Posterior vena cava (tissue), 2 donors: ENCODE results near the gene GNAT2. TPM values are rescaled to one million over a fixed set of nuclear protein-coding genes. Genes with fewer than 3 reads are reported as not detected.
A peak's percentile ranks its signal among the peaks of the same experiment; 100 is the strongest.
"Not testable (repeated sequence)": the region's sequence is repeated elsewhere in the genome, so short reads cannot be mapped to it uniquely, and the experiment has no call there.

Source experiments
- DNase-seq: peaks from one replicate; pipeline ENCODE4 v3.0.0-alpha.2; 2020; ENCODE audit warnings: low spot score
- intact Hi-C, 2 donors: fragments of 100-400 bp; cut with DNase I; formaldehyde crosslinking; loops; one replicate each; pipeline versions ENCODE4 v1.14.1 to v1.14.2; 2022 to 2023
- long read RNA-seq, 2 donors: library from polyadenylated mRNA; unstranded; transcript quantifications; one replicate each; pipeline ENCODE4 v2.0.0, GENCODE V29; 2020 to 2021
- total RNA-seq, 2 donors: library from RNA; stranded (reverse); fragmentation: NEBNext Ultra II Directional; extraction: Animal tissue kit (Norgen Biotek cat#: 25700); gene quantifications; one replicate each; pipeline ENCODE4 v1.2.1, GENCODE V29; 2021
- donor health status: DM: yes; HTN: yes; CAD: no.
- donor health status: DM: yes; HTN: yes; CAD: no.

Gene GNAT2
- not detected for total RNA-seq
- long read RNA-seq, donor 1, partial matches to known transcripts = 0 of 3 reads
- long read RNA-seq, donor 1, other reads (novel, unspliced or antisense) = 3 of 3 reads
- long read RNA-seq, donor 2, partial matches to known transcripts = 0 of 6 reads
- long read RNA-seq, donor 2, other reads (novel, unspliced or antisense) = 6 of 6 reads

DNA sequence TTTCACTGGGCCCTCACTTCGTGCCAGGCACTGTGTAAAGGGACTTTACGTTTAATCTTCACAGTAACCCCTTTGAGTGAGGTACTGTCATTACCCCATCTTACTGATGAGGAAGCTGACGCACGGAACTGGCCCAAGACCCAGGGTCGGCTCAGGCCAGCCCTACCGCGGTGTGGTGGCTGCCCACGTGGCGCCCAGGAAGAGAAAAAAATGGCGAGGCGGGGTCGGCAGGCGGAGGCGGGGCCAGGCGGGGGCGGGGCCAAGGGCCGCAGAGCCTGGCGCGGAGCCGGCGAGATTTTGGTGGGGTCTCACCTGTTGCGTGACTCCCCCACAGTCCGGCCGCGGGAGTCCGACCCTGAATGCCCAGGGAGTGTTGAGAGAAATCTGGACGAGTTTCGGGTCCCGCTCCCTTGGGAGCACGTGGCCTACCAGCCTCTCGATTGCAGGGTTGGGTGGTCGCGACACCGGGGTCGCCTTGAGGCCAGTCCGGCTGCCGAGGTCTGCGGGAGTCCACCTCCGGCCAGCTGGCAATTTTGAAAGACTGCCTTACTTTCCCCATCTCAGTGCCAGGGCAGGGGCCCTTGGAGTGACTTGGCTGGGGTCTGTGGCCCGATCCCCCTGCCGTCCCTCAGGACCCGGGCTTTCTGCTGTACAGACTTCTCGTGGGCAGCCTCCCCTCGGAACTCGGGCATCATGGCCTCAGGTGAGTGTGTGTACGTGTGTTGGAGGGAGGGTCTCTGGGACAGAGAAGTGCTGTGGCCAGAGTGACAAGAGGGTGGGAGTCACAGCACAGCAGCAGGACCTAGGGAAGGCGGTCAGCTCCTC lies at the start of gene GNAT2, which contains the start of gene AMPD2:
Gene GNAT2 (minus strand): TSS at position 41 of the 825 bp plus-strand sequence. CDS start 6,746 bp downstream, outside the sequence.
Gene AMPD2 (plus strand): TSS at position 262 of the 825 bp plus-strand sequence. CDS start 1,339 bp downstream, outside the sequence.
- intact Hi-C loops = loop anchor here in 1 of 2 donors (10.0 kb wide), 1 partner anchor 75 kb away; the partner anchor contains the start of gene GNAI3
- DNase-seq = peak; percentile 96

DNA sequence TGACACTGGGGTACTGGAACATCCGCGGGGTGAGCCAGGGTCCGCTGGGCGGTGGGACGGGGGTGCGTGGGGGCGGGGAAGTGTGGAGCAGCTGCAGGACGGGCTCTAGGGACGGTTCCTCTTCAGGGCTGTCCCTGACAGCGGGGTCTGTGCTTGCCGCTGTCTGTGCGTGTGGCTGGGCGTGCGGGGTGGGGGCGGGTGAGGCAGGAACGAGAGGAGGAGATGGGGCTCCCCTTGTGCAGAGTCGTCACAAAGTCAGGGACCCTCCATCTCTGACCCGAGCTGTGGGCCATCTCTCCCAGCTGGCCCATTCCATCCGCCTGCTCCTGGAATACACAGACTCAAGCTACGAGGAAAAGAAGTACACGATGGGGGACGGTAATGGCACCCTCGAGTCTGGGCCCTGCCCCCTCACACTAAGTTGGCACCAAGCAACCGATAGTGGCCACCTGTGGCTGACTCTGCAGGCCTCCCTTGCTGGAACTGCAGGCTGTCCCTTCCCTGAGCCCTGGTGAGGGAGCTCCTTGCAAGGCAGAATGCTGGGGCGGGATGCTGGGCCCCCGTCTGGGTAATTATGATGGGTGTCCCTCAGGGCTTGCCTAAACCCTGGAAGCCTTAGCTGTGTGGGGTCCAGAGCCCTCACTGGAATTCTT lies 48.8 kb upstream of the GNAT2 start:
- intact Hi-C loops = loop anchor here in 1 of 2 donors (10.0 kb wide), 1 partner anchor 47 kb away; the partner anchor contains the start of gene GSTM5
- no peak for DNase-seq

DNA sequence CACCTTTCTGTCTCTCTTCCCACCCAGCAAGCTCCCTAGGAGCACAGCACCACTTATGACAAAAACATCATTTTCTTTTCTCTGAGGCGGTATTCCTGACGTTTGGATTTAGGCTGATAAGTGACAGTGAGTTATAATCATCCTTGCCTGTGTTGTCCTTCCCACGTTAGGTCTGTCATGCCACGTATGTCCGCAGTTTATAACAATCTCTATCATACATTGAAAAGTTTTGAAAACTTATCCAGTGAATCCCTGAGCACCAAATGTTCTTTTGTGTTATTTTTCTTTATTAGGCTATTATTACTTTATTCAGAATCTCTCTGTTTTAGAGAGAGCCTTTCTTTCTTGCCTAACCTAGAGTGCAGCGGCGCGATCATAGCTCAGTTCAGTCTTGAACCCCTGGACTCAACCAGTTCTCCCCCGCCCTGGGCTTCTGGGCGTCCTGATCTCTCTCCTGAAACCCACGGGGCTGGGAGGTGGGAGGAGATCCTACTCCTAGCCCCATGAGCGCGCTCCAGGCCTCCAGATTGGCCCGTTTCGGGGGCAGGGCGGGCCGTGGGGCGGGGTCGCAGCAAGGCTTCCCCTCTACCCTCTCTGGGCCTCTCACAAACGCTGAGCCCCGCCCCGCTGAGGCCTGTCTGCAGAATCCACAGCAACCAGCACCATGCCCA lies 48.2 kb upstream of the GNAT2 start, which contains the start of gene GSTM2:
Gene GSTM2 (plus strand): TSS at position 606 of the 671 bp plus-strand sequence. CDS start 59 bp downstream, at position 665.
- peak; percentile 96 for DNase-seq
- intact Hi-C loops = loop anchor here in 1 of 2 donors (10.0 kb wide), 1 partner anchor 47 kb away; the partner anchor contains the start of gene GSTM5

GRCh38 chr1:109664671-109665070 lies 45.3 kb upstream of the GNAT2 start:
- intact Hi-C loops = loop anchor here in 1 of 2 donors (10.0 kb wide), 1 partner anchor 50 kb away; the partner anchor contains the start of gene GSTM5

GRCh38 chr1:109661391-109661790 lies 42.0 kb upstream of the GNAT2 start:
- DNase-seq = no peak
- intact Hi-C loops = loop anchor here in 1 of 2 donors (10.0 kb wide), 1 partner anchor 53 kb away; the partner anchor contains the start of gene GSTM5

More at GRCh38 chr1:109664671-109665070, 45.3 kb upstream of the GNAT2 start:
- DNase-seq = no peak

GRCh38 chr1:109660691-109661026 lies 41.2 kb upstream of the GNAT2 start:
- intact Hi-C loops = loop anchor here in 1 of 2 donors (10.0 kb wide), 1 partner anchor 54 kb away; the partner anchor contains the start of gene GSTM5
- not testable (repeated sequence) for DNase-seq

GRCh38 chr1:109659997-109660690 lies 40.7 kb upstream of the GNAT2 start:
- intact Hi-C loops = loop anchor here in 1 of 2 donors (5.0 to 10.0 kb wide), 2 partner anchors 55 to 83 kb away; partner anchors contain the start of gene GSTM5
- no peak for DNase-seq

GRCh38 chr1:109659145-109659544 lies 39.7 kb upstream of the GNAT2 start:
- intact Hi-C loops = loop anchor here in 1 of 2 donors (5.0 kb wide), 1 partner anchor 82 kb away; no protein-coding TSS in a partner anchor
- DNase-seq = no peak

GRCh38 chr1:109658533-109659042 lies 39.2 kb upstream of the GNAT2 start:
- no peak for DNase-seq
- intact Hi-C loops = loop anchor here in 1 of 2 donors (5.0 kb wide), 1 partner anchor 81 kb away; no protein-coding TSS in a partner anchor

DNA sequence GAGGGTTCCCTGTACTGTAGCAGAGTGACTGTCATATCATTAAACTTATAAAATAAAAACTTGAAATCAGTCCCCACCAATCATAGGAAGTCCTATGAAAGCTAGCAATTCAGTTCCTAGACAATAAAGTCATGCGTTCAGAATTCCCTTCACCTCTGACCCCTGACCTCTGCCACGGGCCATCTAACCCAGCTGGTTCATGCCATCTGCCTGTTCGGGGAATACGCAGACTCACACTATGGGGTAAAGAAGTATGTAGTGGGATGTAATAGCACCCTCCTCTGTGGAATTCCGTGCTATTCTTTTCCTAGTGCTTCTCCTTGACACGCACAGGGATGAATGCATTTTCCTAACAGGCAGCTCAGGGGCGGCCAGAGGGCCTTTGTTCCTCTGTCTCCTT lies 38.6 kb upstream of the GNAT2 start:
- no peak for DNase-seq
- intact Hi-C loops = loop anchor here in 1 of 2 donors (5.0 kb wide), 1 partner anchor 81 kb away; no protein-coding TSS in a partner anchor

DNA sequence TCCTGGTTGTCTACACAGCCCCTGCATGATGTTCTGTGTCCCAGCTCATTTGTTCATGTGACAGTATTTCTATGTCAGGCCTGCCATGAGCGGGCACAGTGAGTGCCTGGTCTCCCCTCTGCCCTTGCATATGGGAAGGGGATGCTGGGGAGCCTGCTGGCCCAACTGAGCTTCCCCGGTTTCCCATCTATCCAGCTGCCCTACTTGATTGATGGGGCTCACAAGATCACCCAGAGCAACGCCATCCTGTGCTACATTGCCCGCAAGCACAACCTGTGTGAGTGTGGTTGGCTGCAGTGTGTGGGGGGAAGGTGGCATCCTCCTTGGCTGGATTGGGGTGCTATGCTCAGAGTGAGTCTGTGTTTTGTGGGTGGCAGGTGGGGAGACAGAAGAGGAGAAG lies 38.0 kb upstream of the GNAT2 start:
- DNase-seq = no peak
- intact Hi-C loops = loop anchor here in 1 of 2 donors (5.0 kb wide), 1 partner anchor 80 kb away; no protein-coding TSS in a partner anchor

DNA sequence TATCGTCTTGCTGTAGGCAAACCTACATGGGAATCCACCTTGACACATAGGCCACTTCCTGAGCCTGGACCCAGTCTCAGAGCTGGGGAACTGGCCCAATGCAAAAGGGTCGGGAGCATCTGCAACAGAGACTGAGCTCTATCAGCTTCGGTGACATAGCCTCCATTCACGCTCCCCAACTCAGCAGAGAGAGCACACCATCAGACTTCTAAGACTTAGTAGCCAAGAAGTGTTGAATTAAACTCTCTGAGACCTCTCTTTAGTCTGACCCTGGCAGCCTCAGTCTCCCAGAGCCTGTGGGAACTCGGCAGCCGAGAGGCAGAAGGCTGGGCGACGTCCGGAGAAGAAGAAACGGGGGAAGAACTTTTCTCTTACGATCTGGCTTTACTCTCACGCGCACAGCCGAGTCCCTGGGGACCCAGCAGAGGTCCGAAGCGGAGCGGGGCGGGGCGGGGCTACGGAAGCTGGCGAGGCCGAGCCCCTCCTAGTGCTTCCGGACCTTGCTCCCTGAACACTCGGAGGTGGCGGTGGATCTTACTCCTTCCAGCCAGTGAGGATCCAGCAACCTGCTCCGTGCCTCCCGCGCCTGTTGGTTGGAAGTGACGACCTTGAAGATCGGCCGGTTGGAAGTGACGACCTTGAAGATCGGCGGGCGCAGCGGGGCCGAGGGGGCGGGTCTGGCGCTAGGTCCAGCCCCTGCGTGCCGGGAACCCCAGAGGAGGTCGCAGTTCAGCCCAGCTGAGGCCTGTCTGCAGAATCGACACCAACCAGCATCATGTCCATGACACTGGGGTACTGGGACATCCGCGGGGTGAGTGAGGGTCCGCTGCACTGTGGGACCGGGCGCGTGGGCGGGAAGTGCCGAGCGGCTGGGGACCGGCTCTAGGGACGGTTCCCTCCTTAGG lies 36.5 kb upstream of the GNAT2 start, which contains the start of gene GSTM4:
Gene GSTM4 (plus strand): TSS at position 485 of the 905 bp plus-strand sequence. CDS start 291 bp downstream, at position 776.
- DNase-seq = peak; percentile 95
- intact Hi-C loops = loop anchor here in 1 of 2 donors (5.0 kb wide), 1 partner anchor 79 kb away; no protein-coding TSS in a partner anchor

DNA sequence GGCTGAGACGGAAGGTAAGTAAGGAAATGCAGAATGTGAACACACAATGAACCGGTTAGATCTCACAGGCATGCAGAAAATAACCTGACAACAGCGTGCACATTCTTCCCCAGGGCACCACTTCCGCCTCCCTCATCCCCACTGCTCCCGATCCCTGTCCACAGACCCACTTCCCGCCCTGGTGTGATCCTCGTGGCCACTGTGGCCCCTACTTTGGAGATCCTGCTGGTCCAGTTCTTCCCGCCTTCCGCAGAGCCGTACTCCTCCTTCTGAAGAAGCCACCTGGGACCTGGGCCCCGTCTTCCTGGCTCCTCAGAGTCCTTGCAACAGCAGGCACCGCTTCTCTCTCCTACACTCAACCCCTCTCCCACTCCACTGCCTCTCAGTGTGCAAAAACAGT lies 35.1 kb upstream of the GNAT2 start:
- no peak for DNase-seq
- intact Hi-C loops = no loop called here

DNA sequence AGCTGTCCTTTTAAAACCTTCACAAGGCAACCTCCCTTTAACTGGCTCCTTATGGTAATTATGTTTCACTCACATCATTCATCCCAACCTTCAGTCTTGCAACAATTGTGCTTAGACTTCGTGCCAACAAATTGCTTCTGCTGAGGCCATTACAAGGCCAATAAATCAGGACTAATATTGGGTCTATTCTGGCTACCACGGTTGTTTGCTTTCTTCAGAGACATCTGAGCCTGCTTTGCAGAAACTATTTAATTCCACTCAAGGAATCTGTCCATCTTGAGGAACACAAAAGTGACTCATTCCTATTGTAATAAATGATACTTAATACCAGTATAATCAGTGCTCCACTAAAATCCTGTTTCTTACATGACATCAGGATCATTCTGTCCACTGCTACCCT lies 33.9 kb upstream of the GNAT2 start:
- DNase-seq = no peak
- intact Hi-C loops = no loop called here

DNA sequence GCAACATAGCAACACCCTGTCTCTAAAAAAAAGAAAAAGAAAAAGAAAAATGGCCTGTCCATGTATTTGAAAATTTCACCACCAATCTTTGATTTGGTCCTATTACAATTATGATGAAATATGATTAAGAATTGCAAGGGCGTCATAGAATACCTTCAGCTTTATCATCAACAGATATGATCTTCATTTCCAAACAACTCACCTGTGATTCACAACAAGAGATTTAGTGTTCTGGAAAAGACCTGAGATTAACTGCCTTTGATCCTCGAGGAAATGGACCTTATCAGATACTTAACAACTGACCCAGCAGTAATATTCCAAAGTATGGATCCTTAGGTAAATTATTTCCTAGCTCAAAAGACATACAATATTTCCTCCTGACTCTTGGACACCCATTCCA lies 33.0 kb upstream of the GNAT2 start:
- intact Hi-C loops = no loop called here

GRCh38 chr1:109650609-109651008 lies 31.2 kb upstream of the GNAT2 start:
- no peak for DNase-seq
- intact Hi-C loops = no loop called here

More for the DNA sequence above, 33.0 kb upstream of the GNAT2 start:
- DNase-seq = no peak
